Activated B cell treated with CpG ODN at 0.5 μM for 24 hours (primary cell): ENCODE results near the gene SDK2. TPM values are rescaled to one million over a fixed set of nuclear protein-coding genes. Genes with fewer than 3 reads are reported as not detected.

Source experiments
- ATAC-seq: fragments of 200-7000 bp; cut with Tn5 transposase; one replicate; pipeline ENCODE4 v1.10.0; 2021; ENCODE audit warnings: low read depth, mild to moderate bottlenecking, moderate library complexity
- CTCF ChIA-PET: fragments of 350-600 bp; sonication (Branson Sonifier 250); formaldehyde crosslinking; loops from one replicate; lab custom pipeline; 2021; ENCODE audit warnings: antibody characterized with exemption; lab: Charles Lee
- POLR2A ChIA-PET: fragments of 350-600 bp; sonication (Branson Sonifier 250); formaldehyde crosslinking; loops from one replicate; lab custom pipeline; 2021; ENCODE audit warnings: antibody characterized with exemption; lab: Charles Lee
- DNase-seq: peaks from one replicate; pipeline ENCODE4 v3.0.0; 2022
- H3K27ac Mint-ChIP-seq: one replicate; pipeline ENCODE4 v1.8.0; 2020; ENCODE audit warnings: mixed read lengths
- H3K27me3 Mint-ChIP-seq: one replicate; pipeline ENCODE4 v1.8.0; 2021; ENCODE audit warnings: mixed read lengths
- H3K36me3 Mint-ChIP-seq: one replicate; pipeline ENCODE4 v1.8.0; 2021; ENCODE audit warnings: low read depth, mixed read lengths
- H3K4me1 Mint-ChIP-seq: one replicate; pipeline ENCODE4 v1.8.0; 2021; ENCODE audit warnings: mixed read lengths
- H3K4me3 Mint-ChIP-seq: one replicate; pipeline ENCODE4 v1.8.0; 2020; ENCODE audit warnings: mild to moderate bottlenecking, mixed read lengths
- H3K9me3 Mint-ChIP-seq: one replicate; pipeline ENCODE4 v1.8.0; 2020; ENCODE audit warnings: mixed read lengths
- CTCF ChIP-seq: fragments of 200-600 bp; IDR thresholded peaks from one replicate; pipeline ENCODE4 v1.8.0; 2022; ENCODE audit warnings: antibody characterized with exemption, mild to moderate bottlenecking
- intact Hi-C: fragments of 100-400 bp; cut with micrococcal nuclease; formaldehyde crosslinking; loops from one replicate; pipeline ENCODE4 v1.15.1; 2024
- total RNA-seq: library from RNA; stranded (reverse); gene quantifications from 2 replicates; pipeline ENCODE4 v1.2.3, GENCODE V29; 2022

The SDK2 gene
- total RNA-seq, 1 donor from 2014 or later, result 2.5 TPM

GRCh38 chr17:73304438-73304837 lies 339.8 kb downstream of the SDK2 start:
- no peaks in the 10 kb centered on the region for H3K9me3 Mint-ChIP-seq
- peaks cover 2% of the 10 kb centered on the region for H3K4me1 Mint-ChIP-seq
- no peak overlapping the region for H3K4me3 Mint-ChIP-seq
- intact Hi-C loops, result no loop called here
- no peak overlapping the region for H3K27ac Mint-ChIP-seq
- DNase-seq (no peak), ATAC-seq (no peak)
- POLR2A ChIA-PET, result no interaction called here
- no peaks in the 10 kb centered on the region for H3K36me3 Mint-ChIP-seq
- H3K27me3 Mint-ChIP-seq, result peaks cover 20% of the 10 kb centered on the region
- CTCF ChIA-PET, result no interaction called here
- no peak for TF ChIP-seq CTCF

GRCh38 chr17:73302189-73302588 lies 342.1 kb downstream of the SDK2 start:
- intact Hi-C loops, result no loop called here
- TF ChIP-seq CTCF, result no peak
- no peak for DNase-seq
- Mint-ChIP-seq H3K27ac (no peak overlapping the region), H3K4me3 (no peak overlapping the region), H3K36me3 (no peaks in the 10 kb centered on the region), H3K27me3 (peaks cover 20% of the 10 kb centered on the region), H3K9me3 (no peaks in the 10 kb centered on the region), H3K4me1 (no peaks in the 10 kb centered on the region)
- POLR2A ChIA-PET, result no interaction called here
- no peak for ATAC-seq
- CTCF ChIA-PET, result interaction anchor here (1.0 kb wide), 1 partner anchor 13 kb away, joined by 3 read pairs; no protein-coding TSS in a partner anchor

- Mint-ChIP-seq H3K27me3 (peaks cover 19% of the 10 kb centered on the region), H3K4me3 (no peak overlapping the region), H3K36me3 (no peaks in the 10 kb centered on the region), H3K4me1 (no peaks in the 10 kb centered on the region), H3K9me3 (no peaks in the 10 kb centered on the region), H3K27ac (no peak overlapping the region)
- TF ChIP-seq CTCF, result no peak
- no peak for DNase-seq
- no peak for ATAC-seq
- POLR2A ChIA-PET, result no interaction called here
- CTCF ChIA-PET, result interaction anchor here (1.0 kb wide), 1 partner anchor 14 kb away, joined by 3 read pairs; no protein-coding TSS in a partner anchor
- intact Hi-C loops, result no loop called here
Measured at GRCh38 chr17:73301369-73301768, 342.9 kb downstream of the SDK2 start.

- DNase-seq (no peak), ATAC-seq (no peak)
- Mint-ChIP-seq H3K9me3 (no peaks in the 10 kb centered on the region), H3K27me3 (peaks cover 16% of the 10 kb centered on the region), H3K4me3 (no peak overlapping the region), H3K36me3 (no peaks in the 10 kb centered on the region), H3K4me1 (no peaks in the 10 kb centered on the region), H3K27ac (no peak overlapping the region)
- ChIA-PET POLR2A (no interaction called here), CTCF (no interaction called here)
- intact Hi-C loops, result no loop called here
- TF ChIP-seq CTCF, result no peak
Measured at GRCh38 chr17:73300392-73300791, 343.9 kb downstream of the SDK2 start.

- Mint-ChIP-seq H3K4me1 (no peaks in the 10 kb centered on the region), H3K27me3 (peaks cover 7% of the 10 kb centered on the region), H3K36me3 (no peaks in the 10 kb centered on the region), H3K27ac (no peak overlapping the region), H3K9me3 (no peaks in the 10 kb centered on the region), H3K4me3 (no peak overlapping the region)
- intact Hi-C loops, result no loop called here
- POLR2A ChIA-PET, result no interaction called here
- no peak for TF ChIP-seq CTCF
- CTCF ChIA-PET, result interaction anchor here (1.4 kb wide), 1 partner anchor 72 kb away, joined by 3 read pairs; no protein-coding TSS in a partner anchor
- DNase-seq (no peak), ATAC-seq (no peak)
Measured at GRCh38 chr17:73297934-73298861, 346.0 kb downstream of the SDK2 start.
